CD4-positive, alpha-beta T cell treated with Interferon gamma for 1 hour (primary cell): ENCODE data around the gene HPS1.

Experiments
- DNase-seq: peaks from one replicate; pipeline ENCODE4 v3.0.0-alpha.2; 2020

The HPS1 gene

DNA sequence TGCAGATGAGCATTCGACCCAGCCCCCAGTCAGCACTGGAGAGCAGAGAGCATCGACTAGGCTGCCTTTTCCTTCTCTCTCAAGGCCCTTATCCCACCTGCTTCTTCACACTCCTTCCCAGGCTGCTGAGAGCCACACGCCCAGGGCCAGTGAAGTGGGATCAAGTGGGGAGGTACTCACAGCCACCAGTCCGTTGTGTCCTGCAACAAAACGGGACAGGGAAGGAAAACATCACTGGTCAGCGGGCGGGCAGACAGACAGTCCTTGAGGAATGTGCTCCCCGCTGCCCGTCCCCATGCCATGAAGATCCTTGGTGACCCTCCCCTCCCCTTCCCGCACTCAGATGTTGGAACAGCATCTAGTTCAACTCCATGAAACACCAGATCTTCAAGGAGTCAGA, 36.0 kb downstream of the HPS1 start:
- no peak for DNase-seq

DNA sequence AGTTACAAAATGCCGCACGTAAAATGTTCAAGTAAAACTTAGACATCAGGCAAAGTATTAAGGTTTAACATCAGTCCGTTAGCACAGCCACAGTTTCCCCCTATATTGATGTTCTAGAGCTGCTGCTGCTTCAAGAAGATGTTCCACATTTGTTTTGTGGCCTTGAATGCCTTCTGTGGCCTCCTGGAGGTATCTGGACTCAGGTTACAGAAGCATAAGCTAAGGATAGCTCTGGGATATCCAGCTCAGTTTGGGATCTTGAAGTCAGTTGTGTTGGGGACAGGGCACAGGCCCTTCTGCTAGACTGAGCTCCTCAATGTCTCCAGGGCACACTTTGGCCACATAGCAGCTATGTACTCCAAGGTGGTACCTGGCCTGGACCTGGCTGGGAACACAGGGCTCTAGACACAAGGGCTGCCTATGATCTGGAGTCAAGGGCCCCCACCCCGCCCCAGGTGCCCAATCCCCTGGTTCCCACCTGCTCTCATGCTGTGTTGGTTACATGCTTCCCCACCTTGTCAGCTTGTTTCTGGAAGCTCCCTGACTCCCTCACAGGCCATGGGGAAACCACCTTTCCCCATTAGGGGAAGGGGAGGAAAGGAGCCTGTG, 36.5 kb downstream of the HPS1 start:
- DNase-seq, result no peak

DNA sequence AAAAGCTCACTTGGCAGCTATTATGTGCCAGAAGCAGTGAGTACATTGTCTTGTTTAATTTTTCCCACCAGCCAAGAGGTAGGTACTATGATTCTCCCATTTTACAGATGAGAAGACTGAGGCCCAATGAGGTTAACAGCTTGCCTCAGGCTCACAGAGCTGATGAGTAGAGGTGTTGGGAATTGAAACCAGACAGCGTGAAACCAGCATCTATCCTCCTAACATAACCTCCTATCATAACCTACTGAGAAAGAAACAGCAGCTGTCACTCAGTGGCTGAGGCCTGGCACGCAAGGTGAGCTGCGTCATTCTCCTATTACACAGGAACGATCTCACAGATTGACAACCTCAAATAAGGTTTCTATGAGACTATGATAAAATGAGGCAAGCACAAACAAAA, 37.9 kb downstream of the HPS1 start:
- no peak for DNase-seq

DNA sequence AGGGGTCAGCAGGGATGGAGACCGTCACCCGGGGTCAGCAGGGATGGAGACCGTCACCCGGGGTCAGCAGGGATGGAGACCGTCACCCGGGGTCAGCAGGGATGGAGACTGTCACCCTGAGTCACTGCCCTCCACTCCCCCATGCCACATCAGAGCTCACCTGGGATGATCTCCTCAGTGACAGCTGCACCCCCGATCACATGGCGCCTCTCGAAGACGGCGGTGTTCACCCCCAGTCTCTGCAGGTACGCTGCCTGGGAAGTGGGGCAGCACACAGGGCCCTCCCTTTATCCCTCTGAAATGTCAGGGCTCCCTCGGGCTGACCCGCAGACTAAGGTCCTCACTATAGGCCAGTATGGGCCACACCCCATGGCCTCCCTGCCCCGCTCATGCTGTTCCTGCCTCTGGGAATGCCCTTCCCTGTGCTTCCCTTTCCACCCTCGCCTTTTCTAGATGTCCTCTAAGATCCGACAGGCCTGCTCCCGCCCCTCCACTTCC, 38.9 kb downstream of the HPS1 start:
- no peak for DNase-seq

DNA sequence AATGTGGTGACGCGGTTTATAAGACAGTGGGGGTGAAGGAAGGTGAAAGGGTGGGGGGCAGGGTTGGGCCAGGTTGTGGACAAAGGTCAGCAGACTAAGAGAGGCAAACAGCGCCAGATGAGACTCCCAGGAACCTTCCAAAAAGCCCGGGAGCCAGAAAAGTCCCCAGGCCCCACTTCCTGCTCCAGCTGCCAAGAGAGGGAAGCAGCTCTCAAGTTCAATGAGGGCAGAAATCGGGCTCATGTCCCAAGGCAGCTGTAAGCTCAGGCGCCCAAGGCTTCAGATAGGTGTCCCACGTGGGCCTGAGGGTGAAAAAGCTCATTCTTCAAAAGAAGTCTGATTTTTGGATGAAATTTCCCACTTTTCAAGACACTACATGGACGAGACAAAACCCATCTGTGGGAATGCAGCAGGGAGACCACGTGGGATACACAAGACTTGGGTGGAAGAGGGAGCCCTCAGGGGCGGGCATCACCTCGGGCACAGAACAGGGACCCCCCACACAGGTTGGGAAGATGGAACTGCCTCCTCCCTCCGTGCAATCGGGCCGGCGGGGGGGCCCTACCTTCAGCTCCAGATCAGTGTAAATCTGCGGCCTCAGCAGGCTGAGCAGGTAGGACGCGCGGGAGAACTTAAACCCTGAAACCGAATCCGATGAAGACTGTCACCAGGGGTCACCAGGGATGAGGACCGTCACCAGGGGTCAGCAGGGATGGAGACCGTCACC, 39.6 kb downstream of the HPS1 start:
- DNase-seq, result no peak

DNA sequence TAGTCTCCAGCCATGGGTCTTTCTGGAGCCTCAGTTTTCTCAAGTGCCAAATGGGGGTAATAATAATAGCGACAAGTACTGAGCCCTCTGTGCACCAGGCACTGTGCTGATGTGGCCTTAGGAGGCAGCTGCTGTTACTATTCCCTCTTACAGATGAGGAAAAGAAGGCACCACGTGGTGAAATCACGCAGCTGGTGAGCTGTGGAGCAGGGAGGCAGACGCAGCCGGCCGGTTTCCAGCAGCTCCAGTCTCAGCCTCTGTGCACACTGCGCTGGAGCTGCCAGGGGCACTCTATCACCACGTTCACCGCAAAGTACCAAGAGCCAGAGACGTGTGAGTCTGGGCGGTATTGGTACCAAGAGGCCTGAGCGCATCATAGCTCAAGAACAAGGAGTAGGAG, 41.3 kb downstream of the HPS1 start:
- no peak for DNase-seq

DNA sequence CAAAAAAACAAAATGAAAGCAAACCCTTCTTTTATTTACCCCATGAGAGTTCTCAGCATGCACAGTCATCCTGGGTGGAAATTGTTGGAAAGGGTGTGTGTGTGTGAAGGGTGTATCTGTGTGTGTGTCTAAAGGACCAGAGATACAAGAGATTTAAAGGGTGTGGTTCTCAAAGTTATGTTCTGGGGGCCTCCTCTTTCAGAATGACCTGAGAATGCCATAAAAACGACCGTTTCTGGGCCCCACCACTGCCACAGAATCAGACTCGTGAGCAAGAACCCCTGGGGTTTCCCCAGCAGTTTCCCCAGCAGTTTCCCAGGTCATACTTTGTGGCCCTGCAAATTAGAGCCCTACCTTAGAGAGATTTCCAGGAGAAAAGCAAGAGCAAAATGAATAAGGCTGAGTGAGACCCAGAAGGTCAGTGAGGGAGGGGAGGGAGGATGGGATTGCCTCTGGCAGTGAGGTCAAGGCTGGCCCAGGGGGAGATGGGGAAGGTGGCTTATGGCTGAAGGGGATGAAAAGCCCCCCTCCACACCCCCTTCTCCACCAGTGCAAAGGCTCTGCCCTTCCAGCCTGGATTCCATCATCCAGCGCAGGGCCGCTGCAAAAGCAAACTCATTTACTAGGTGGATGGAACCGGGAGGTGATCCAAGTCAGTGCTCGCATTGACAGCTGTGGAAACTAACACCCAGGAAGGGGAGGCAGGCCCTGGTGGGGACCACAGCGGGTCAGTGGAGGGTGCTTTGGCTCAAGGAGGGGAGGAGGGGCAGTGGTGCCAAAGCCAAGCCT, 42.0 kb downstream of the HPS1 start:
- no peak for DNase-seq

DNA sequence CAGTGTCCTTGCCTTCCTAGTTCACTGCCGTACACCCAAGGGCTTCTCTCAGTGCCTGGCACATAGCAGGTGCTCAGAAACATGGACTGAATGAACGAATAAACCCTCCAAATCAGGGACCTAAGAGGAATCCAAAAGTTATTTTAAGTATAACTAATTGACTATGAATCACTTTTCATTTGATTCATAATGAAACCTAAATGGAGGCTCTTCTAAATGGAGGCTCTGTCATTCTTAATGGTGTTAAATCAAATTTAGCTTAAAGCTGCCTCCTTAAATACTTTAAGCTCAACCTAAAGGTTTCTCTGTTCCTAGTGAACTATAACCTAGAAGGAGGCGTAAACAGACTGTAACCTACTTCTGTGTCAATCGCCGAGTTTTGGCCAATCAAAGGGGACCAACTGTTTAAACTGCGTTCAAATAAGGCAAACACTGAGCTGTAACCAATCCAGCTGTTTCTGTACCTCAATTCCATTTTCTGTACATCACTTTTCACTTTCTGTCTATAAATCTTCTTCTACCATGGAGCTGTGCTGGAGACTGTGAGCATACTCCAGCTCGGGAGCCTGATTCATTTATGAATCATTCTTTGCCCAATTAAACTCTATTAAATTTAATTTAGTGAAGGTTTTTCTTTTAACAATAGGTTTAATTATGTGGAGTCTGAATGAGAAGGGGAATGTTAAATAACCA, 42.8 kb downstream of the HPS1 start:
- no peak for DNase-seq

DNA sequence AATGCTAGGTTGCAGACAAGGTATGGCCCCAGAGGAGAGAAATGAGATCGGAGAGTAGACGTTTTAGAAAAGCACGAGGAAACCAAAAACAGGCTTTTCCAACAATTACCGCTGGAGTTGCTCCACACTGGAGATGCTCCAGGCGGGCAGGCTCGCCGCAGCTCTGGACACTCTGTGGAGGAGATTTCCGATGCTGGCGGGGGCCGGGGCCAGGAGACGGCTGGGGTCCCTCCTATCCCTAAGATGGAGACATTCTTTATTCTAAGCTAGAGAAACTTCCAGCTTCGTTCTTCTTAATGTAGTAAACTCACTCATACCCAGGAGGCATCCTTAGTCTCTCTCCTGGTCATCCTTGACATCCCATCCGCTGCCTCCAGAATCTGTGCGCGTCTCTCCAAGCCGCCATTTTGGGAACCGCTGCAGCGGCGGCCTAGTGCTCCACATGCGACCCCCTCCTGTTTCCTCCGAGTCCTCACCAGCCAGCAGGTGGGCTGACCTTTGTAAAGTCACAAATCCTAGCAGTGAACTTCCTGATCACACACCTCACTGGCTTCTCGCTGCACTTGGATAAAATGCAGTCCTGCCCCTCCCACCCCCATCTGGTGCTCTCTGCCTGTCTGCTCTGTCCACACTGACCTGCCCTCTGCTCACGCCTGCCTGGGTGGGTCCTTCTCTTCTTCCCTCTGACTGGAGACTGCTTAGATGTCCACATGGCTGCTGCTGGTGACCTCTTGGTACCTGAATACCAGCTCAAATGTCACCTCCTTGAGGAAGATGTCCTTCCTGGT, 43.6 kb downstream of the HPS1 start:
- no peak for DNase-seq

DNA sequence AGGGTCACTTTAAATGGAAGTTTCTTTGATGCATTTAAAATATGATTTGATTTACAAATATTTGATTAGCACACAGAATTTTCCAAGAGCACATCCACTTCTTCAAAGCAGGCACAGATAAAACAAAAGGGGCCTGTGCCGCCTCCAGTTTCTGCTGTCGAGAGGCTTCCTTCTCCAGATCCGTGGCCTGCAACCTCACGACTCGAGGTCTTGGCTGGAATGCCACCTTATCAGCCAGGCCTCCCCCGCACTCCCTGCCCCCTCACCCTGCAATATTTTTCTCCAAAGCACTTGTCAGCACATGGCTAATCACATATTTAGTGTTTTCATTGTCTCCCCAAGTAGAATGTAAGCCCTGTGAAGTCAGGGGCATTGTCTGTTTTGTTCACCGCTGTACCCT, 44.3 kb downstream of the HPS1 start:
- DNase-seq, result no peak

DNA sequence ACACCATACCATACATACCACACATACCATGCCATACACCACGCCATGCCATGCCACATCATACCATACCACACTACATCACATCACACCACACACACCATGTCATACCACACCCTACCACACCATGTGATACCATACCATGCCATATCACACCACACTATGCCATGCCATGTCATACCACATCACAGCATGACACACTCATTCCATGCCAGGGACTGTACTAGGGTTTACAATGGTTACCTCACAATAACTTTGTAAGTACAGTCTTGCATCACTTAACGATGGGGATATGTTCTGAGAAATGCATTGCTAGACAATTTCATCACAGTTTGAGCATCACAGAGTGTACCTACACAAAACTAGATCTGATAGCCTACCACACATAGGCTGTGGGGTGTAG, 46.3 kb downstream of the HPS1 start:
- no peak for DNase-seq

DNA sequence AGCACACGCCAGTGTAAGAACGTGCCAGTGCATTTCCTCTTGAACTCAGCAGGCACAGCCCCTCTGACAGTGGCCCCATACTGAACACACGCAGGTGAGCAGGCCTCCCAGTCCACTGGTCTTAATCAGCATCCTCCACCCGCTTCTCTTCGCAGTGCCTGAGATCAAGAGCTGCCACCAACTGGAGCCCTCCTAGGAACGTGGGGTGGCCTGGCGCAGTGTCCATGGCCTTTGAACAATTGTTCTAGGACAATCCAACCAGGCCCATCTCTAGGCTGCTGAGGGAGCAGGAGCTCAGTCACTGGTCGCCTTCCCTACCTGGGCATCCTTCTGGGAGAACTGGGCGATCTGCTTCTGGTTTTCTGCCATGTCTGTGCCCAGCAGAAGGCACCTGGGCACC, 47.0 kb downstream of the HPS1 start:
- no peak for DNase-seq

DNA sequence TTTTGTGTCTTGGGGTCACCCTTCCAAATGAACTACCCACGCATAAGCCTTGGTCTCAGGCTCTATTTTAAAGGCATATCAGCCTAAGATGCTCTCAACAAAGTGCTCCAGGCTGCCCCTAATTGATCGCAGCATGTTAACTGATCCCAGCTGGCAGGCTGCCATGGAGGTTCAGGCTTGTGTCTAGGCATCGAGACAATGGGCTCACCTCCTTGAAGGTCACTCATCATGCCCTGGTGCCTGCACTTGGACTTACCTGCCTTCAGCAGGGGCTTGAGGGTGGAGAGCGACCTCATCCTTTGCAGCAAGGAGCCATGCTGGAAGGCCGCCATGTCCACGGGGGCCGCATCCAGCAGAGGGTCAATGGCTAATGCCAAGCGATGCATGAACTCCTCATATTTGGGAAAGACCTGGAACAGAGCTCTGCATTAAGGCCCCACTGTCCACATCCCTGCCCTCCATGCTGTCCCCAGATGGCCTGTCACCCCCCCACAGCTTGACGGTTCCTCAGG, 49.6 kb downstream of the HPS1 start:
- DNase-seq, result no peak

DNA sequence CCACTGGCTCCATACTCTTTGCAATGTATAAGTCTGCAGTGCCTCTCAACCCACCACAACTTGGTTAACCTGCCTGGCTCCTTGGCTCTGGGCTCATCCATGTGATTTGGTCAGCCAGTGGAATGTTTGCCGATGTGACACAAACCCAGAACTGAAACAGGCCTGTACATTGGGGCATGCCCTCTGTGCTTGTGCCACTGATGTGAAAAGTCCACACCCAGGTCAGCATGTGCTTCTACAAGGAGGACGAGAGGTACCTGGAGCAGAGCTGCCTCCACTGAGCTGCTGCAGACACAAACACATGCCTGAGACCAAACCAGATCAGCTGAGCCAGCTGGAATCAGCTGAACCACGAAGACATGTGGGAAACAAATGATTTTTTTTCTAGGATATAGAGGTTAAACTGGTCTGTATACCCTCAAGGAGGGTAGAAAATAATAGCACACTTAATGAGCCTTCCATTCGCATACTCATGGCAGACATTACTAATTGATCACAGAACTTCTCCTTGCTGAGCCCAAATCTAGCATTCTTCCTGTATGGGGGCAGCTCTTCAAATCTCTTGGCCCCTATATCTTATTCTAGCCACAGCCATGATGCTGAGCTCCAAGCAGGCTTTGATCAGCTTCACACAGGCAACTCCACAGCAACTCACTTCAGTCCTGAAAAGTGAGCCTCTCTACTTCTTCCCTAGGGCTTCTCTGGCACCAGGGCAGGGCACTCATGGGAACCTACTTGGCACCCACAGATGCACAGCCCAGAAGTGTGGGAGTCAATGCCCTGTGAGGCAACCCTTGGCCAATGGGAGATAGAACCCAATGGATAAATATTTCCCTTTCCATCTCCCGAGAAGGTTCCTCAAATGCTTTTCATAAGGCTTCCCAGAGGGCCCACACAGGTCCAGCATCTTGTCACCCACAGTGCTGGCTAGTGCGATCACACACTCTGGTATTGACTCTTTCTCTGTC, 50.4 kb downstream of the HPS1 start:
- DNase-seq, result no peak

DNA sequence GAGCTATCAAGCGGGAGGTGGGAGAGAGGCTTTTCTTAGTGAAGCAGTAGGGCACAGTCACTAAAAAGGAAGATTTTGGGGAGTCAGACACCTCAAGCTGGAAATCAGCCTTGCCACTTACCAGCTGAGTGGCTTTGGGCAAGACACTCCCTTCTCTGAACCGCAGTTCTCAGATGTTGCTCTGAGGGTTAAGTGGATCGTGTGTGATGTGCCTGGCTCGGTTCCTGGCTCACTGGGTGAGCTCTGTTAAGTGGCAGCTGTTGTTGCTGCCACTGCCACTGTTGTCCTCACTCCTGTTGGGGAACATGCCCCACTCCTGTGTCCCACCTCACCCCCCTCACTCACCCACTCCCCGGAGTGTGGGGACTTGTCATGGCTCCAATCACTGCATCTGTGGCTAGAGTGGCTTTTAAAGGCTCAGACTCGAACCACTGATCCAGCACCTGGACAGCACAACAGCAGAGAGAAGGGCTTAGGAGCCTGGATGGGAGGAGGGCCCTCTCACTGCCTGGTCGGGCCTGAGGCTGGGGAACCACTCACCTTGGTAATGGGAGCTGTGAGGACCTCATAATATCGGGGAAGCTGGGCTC, 51.8 kb downstream of the HPS1 start:
- no peak for DNase-seq

DNA sequence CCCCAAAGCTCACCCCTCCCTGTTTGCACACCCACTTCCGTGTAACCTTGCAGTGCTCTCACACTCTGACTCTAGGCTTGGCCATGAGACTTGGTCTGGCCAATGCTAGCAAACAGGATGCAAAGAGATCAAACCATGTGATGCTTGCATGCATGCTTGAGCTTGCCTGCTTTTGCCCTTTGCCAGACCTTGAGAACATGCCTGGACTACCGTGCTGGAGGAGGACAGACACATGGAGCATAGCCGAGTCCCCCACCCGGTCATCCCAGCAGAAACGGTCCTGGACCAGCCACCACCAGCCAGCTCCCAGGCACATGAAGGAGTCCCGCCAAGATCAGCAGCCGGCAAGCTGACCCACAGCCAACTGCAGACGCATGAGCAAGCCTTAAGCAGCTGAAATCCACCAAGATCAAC, 55.1 kb downstream of the HPS1 start:
- no peak for DNase-seq

DNA sequence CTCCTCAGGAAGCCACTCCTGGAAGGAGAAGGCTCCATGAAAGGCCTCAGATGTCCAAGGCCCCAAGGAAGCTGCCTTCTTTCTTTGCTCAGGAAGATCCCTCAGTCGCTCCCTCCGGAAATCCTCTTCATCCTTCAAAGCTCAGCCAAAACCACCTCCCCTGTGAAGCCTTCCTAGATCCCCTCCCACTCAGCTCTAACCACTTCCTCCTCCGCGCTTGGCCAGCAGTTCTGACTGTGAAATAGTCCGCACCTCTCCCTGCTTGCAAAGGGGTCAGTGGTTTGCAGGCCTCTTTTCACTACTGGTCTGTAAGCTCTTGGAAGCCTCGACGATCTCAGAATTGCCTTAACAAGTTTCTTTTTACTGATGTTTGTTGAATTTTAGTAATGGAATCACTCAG, 55.7 kb downstream of the HPS1 start:
- no peak for DNase-seq

DNA sequence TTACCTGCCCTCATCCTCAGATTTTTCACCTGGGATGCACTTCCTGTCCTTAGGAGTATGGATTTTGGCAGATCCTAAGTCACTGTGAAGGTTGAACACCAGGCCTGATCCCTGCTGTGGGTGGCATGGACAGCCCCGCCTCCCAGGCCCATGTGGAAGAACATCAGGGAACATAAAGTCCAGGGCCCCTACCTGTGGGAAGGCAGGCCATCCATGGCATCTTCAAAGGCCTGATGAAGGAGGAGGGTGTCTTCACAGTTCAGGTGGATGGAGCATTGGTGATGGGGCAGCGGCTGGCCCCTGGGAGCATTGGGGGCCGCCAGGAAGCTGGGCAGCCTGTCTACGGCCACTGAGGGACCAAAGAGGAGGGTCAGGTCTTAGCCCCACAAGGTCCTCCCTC, 56.3 kb downstream of the HPS1 start:
- no peak for DNase-seq

DNA sequence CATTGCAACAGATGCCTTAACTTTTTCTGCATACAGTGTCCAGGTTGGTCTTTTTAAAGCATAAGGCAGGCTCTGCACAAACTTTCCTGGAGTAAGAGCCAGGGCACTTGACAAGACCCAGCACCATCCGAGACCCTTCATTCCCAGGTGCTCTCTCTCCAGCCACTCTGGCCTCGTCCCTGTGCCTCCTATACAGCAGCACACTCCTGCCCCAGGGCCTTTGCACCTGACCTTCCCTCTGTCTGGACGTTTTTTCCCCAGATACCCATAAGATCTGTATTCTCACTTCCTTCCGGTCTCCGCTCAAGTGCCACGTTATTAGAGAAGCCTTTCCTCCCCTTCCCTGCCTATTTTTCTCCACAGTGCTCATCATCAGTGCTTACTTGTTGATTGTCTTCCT, 57.3 kb downstream of the HPS1 start:
- DNase-seq, result no peak

DNA sequence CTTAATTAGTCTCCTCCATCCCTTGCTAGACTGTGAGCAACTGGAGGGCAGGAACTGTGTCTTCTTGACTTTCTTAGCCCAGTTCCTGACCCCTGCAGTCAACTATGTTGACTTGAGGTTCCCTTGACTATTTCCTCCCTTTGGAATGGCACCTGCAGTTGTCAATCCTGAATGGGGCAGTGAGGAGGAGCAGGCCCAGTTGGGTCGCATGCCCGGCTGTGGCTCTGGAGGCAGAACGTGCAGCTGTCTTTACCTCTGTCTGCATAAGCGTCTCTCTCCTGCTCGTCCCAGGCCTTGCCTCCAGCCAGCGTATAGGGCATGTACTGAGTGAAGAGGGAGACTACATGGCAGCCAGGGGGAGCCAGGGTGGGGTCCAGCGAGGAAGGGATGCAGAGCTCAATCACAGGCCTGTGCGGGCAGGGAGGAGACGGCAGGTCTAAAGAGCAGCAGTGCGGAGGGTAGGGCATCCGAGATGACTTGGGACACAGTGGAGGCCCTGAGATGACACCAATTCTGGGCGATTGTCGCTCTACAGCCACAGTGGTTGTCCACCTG, 58.6 kb downstream of the HPS1 start:
- DNase-seq, result no peak
